Calu3 (cell line): ENCODE results near the gene OR4F6. TPM values are rescaled to one million over a fixed set of nuclear protein-coding genes. Genes with fewer than 3 reads are reported as not detected.
"Not testable (repeated sequence)": the region's sequence is repeated elsewhere in the genome, so short reads cannot be mapped to it uniquely, and the experiment has no call there.

Source experiments
- BruUV-seq: library from RNA; stranded (reverse); fragments of 400-500 nt; replicated peaks from 2 replicates; lab custom pipeline; 2021; lab: Mats Ljungman, UMichigan
- CTCF ChIA-PET: fragments of 300-600 bp; sonication (Branson Sonifier 250); formaldehyde crosslinking; loops from one replicate; lab custom pipeline; 2022; ENCODE audit warnings: antibody characterized with exemption; lab: Charles Lee
- DNase-seq: peaks from one replicate; pipeline ENCODE4 v3.0.0; 2022
- H3K27ac Mint-ChIP-seq: one replicate; pipeline ENCODE4 v1.8.0; 2022; ENCODE audit warnings: mixed read lengths; ENCODE audit not compliant: unreplicated experiment
- H3K27me3 Mint-ChIP-seq: one replicate; pipeline ENCODE4 v1.8.0; 2022; ENCODE audit warnings: mixed read lengths; ENCODE audit not compliant: unreplicated experiment
- H3K36me3 Mint-ChIP-seq: one replicate; pipeline ENCODE4 v1.8.0; 2022; ENCODE audit warnings: mild to moderate bottlenecking, moderate library complexity, mixed read lengths; ENCODE audit not compliant: insufficient read depth, unreplicated experiment
- H3K4me1 Mint-ChIP-seq: one replicate; pipeline ENCODE4 v1.8.0; 2022; ENCODE audit warnings: mild to moderate bottlenecking, low read depth, mixed read lengths; ENCODE audit not compliant: unreplicated experiment
- H3K4me3 Mint-ChIP-seq: one replicate; pipeline ENCODE4 v1.8.0; 2022; ENCODE audit warnings: mild to moderate bottlenecking, low read depth, moderate library complexity, mixed read lengths; ENCODE audit not compliant: unreplicated experiment
- H3K9me3 Mint-ChIP-seq: one replicate; pipeline ENCODE4 v1.8.0; 2022; ENCODE audit warnings: low read depth, mixed read lengths; ENCODE audit not compliant: unreplicated experiment
- intact Hi-C: fragments of 100-400 bp; cut with micrococcal nuclease; formaldehyde crosslinking; loops from one replicate; pipeline ENCODE4 v1.10.0; 2022; ENCODE audit not compliant: unreplicated experiment
- total RNA-seq: library from RNA; stranded (reverse); gene quantifications from 2 replicates; pipeline ENCODE4 v1.2.3, GENCODE V29; 2022
- TF ChIP-seq, protein P1 (sequence below): fragments of 200-600 bp; IDR thresholded peaks from one replicate; pipeline ENCODE4 v1.8.0; 2022; ENCODE audit warnings: antibody characterized with exemption; ENCODE audit not compliant: unreplicated experiment

OR4F6 gene
- total RNA-seq, 1 experiment from 2014 or later, result not detected

GRCh38 chr15:101781928-101782327 is 21.4 kb upstream of the OR4F6 start:
- no peak overlapping the region for H3K4me3 Mint-ChIP-seq
- BruUV-seq, result no TSS peak
- peaks cover 55% of the 10 kb centered on the region for H3K27me3 Mint-ChIP-seq
- H3K36me3 Mint-ChIP-seq, result no peaks in the 10 kb centered on the region
- no peak overlapping the region for H3K27ac Mint-ChIP-seq
- no peak for DNase-seq
- H3K9me3 Mint-ChIP-seq, result no peaks in the 10 kb centered on the region
- no peaks in the 10 kb centered on the region for H3K4me1 Mint-ChIP-seq
- intact Hi-C loops, result loop anchor here (10.0 kb wide), 1 partner anchor 1997 kb away; no protein-coding TSS in a partner anchor
- CTCF ChIA-PET, result no interaction called here
- TF ChIP-seq, protein P1, sequence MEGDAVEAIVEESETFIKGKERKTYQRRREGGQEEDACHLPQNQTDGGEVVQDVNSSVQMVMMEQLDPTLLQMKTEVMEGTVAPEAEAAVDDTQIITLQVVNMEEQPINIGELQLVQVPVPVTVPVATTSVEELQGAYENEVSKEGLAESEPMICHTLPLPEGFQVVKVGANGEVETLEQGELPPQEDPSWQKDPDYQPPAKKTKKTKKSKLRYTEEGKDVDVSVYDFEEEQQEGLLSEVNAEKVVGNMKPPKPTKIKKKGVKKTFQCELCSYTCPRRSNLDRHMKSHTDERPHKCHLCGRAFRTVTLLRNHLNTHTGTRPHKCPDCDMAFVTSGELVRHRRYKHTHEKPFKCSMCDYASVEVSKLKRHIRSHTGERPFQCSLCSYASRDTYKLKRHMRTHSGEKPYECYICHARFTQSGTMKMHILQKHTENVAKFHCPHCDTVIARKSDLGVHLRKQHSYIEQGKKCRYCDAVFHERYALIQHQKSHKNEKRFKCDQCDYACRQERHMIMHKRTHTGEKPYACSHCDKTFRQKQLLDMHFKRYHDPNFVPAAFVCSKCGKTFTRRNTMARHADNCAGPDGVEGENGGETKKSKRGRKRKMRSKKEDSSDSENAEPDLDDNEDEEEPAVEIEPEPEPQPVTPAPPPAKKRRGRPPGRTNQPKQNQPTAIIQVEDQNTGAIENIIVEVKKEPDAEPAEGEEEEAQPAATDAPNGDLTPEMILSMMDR, result no peak

GRCh38 chr15:101784644-101785043 is 18.7 kb upstream of the OR4F6 start:
- BruUV-seq, result no TSS peak
- Mint-ChIP-seq H3K4me3 (no peak overlapping the region), H3K27ac (no peak overlapping the region), H3K9me3 (no peaks in the 10 kb centered on the region), H3K4me1 (no peaks in the 10 kb centered on the region), H3K27me3 (peaks cover 28% of the 10 kb centered on the region), H3K36me3 (no peaks in the 10 kb centered on the region)
- TF ChIP-seq, protein P1, result no peak
- intact Hi-C loops, result loop anchor here (10.0 kb wide), 1 partner anchor 2000 kb away; no protein-coding TSS in a partner anchor
- no peak for DNase-seq
- CTCF ChIA-PET, result no interaction called here

DNA sequence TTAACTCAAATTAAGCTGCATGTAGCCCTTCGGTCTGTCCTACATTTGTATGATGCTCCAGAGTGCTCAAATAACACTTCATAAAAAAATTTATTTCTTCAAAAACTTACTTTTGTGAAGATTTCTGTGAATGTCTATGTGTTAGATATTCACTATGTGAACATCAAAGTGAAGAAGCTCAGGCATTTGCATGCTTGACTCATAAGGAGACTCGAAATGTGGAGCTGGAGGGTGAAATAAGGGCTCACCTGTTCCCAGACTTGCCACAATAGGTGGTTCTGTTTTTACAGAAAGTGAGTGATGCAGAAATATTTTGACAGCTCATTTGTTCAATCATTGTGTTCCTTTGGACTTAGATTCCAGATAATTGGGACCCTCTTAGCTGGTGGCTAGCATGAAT is 16.9 kb upstream of the OR4F6 start:
- H3K4me1 Mint-ChIP-seq, H3K4me3 Mint-ChIP-seq, H3K9me3 Mint-ChIP-seq, CTCF ChIA-PET, DNase-seq, H3K27ac Mint-ChIP-seq, BruUV-seq, H3K36me3 Mint-ChIP-seq: not testable (repeated sequence)
- intact Hi-C loops, result loop anchor here (10.0 kb wide), 1 partner anchor 2002 kb away; no protein-coding TSS in a partner anchor
- H3K27me3 Mint-ChIP-seq, result peaks cover 15% of the 10 kb centered on the region

GRCh38 chr15:101788001-101788400 is 15.3 kb upstream of the OR4F6 start:
- H3K27me3 Mint-ChIP-seq, result peaks cover 15% of the 10 kb centered on the region
- BruUV-seq, CTCF ChIA-PET: not testable (repeated sequence)

GRCh38 chr15:101788503-101789269 is 14.6 kb upstream of the OR4F6 start:
- BruUV-seq, H3K4me3 Mint-ChIP-seq, H3K9me3 Mint-ChIP-seq, H3K4me1 Mint-ChIP-seq, H3K27ac Mint-ChIP-seq, DNase-seq, H3K36me3 Mint-ChIP-seq, CTCF ChIA-PET: not testable (repeated sequence)
- intact Hi-C loops, result loop anchor here (10.0 kb wide), 1 partner anchor 2004 kb away; no protein-coding TSS in a partner anchor
- H3K27me3 Mint-ChIP-seq, result peaks cover 17% of the 10 kb centered on the region

More at GRCh38 chr15:101788001-101788400, 15.3 kb upstream of the OR4F6 start:
- H3K27ac Mint-ChIP-seq, H3K4me1 Mint-ChIP-seq, H3K9me3 Mint-ChIP-seq, H3K4me3 Mint-ChIP-seq, DNase-seq, H3K36me3 Mint-ChIP-seq: not testable (repeated sequence)
- intact Hi-C loops, result loop anchor here (10.0 kb wide), 1 partner anchor 2003 kb away; no protein-coding TSS in a partner anchor

- H3K4me3 Mint-ChIP-seq, H3K36me3 Mint-ChIP-seq, intact Hi-C loops, CTCF ChIA-PET, H3K4me1 Mint-ChIP-seq, DNase-seq, H3K9me3 Mint-ChIP-seq, BruUV-seq, H3K27ac Mint-ChIP-seq: not testable (repeated sequence)
- H3K27me3 Mint-ChIP-seq, result peaks cover 21% of the 10 kb centered on the region
Observed at GRCh38 chr15:101790748-101791147, 12.6 kb upstream of the OR4F6 start.

DNA sequence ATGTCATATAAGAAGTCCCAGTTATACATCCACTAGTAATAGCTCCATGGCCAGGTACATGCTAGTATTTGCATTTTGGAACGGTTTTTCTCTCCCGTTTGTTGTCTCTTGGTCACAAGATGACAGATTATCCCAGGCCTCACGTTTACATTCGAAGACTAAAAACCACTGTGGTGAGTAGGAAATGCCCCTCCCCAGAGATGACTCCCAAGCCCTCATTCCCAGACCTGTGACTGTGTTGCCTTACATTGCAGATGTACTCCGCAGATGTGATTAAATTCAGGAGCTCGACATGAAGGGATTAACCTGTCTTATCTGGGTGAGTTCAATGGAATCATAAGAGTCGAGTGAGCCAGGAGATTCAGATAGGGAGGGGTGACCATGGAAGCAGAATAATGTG is 9.3 kb upstream of the OR4F6 start:
- H3K36me3 Mint-ChIP-seq, H3K4me1 Mint-ChIP-seq, H3K9me3 Mint-ChIP-seq, H3K4me3 Mint-ChIP-seq, DNase-seq, intact Hi-C loops, BruUV-seq, H3K27ac Mint-ChIP-seq, CTCF ChIA-PET: not testable (repeated sequence)
- H3K27me3 Mint-ChIP-seq, result peaks cover 36% of the 10 kb centered on the region
